H1 (cell line): ENCODE data around the gene PCDH9. TPM values are rescaled to one million over a fixed set of nuclear protein-coding genes. Genes with fewer than 3 reads are reported as not detected.

Source experiments
- CTCF ChIA-PET: fragments of 300-600 bp; sonication (Branson Sonifier 250); formaldehyde crosslinking; loops from one replicate; lab custom pipeline; 2021; ENCODE audit not compliant: partially characterized antibody; lab: Charles Lee
- POLR2A ChIA-PET: fragments of 300-600 bp; sonication (Branson Sonifier 250); formaldehyde crosslinking; loops from one replicate; lab custom pipeline; 2021; ENCODE audit warnings: inconsistent platforms; ENCODE audit not compliant: partially characterized antibody; lab: Charles Lee
- DNase-seq, 2 experiments: peaks; one replicate each; pipeline versions ENCODE4 v3.0.0 to v3.0.0-alpha.2; 2010 to 2022; ENCODE audit warnings: low spot score in 2 of 2, low read depth in 1 of 2, mixed read lengths in 1 of 2
- FAIRE-seq: peaks from 2 replicates; lab custom pipeline; 2011; peaks lifted over from hg19 to GRCh38; lab: Jason Lieb, UNC
- H2AFZ ChIP-seq: 2 replicates; pipeline ENCODE4 v1.8.1; 2012; ENCODE audit warnings: low read length, inconsistent platforms
- H2AK5ac ChIP-seq: 2 replicates; pipeline ENCODE4 v1.6.1; 2013; ENCODE audit warnings: low read depth, low read length
- H2BK120ac ChIP-seq: replicated peaks from 2 replicates; pipeline ENCODE3; 2013; ENCODE audit warnings: low read depth, low read length, inconsistent platforms
- H2BK12ac ChIP-seq: 2 replicates; pipeline ENCODE4 v1.6.1; 2013; ENCODE audit warnings: low read depth, low read length
- H2BK15ac ChIP-seq: 2 replicates; pipeline ENCODE4 v1.6.1; 2013; ENCODE audit warnings: low read length
- H2BK20ac ChIP-seq: 2 replicates; pipeline ENCODE4 v1.6.1; 2013; ENCODE audit warnings: low read length
- H2BK5ac ChIP-seq: 2 replicates; pipeline ENCODE4 v1.6.1; 2013; ENCODE audit warnings: low read depth, low read length
- H3K14ac ChIP-seq: 2 replicates; pipeline ENCODE4 v1.6.1; 2013; ENCODE audit warnings: inconsistent platforms; ENCODE audit not compliant: insufficient read length
- H3K18ac ChIP-seq: 2 replicates; pipeline ENCODE4 v1.6.1; 2013; ENCODE audit warnings: low read length; ENCODE audit errors: extremely low read depth
- H3K23ac ChIP-seq: 2 replicates; pipeline ENCODE4 v1.6.1; 2013; ENCODE audit warnings: inconsistent platforms; ENCODE audit not compliant: insufficient read length
- H3K23me2 ChIP-seq: 2 replicates; pipeline ENCODE4 v1.6.1; 2013; ENCODE audit warnings: low read depth, low read length
- H3K27ac ChIP-seq: 2 replicates; pipeline ENCODE4 v1.6.1; 2011; ENCODE audit warnings: low read depth, low read length, inconsistent platforms
- H3K27me3 ChIP-seq, 4 experiments: replicated peaks in 1 of 4; 1 replicate in 1 of 4; 2 replicates in 3 of 4; pipeline versions ENCODE4 v1.6.1 to v1.8.1; 2011 to 2013; ENCODE audit warnings: low read length in 3 of 4, mild to moderate bottlenecking in 3 of 4, inconsistent platforms in 2 of 4, mixed read lengths in 2 of 4, moderate library complexity in 1 of 4; ENCODE audit not compliant: control insufficient read depth in 3 of 4, insufficient read depth in 3 of 4; ENCODE audit errors: extremely low read depth in 1 of 4
- H3K36me3 ChIP-seq, 4 experiments: 2 replicates each; pipeline versions ENCODE4 v1.6.1 to v1.8.1; 2011 to 2013; ENCODE audit warnings: mild to moderate bottlenecking in 4 of 4, low read length in 3 of 4, moderate library complexity in 2 of 4, control low read depth in 1 of 4, inconsistent platforms in 1 of 4; ENCODE audit not compliant: insufficient read depth in 4 of 4, control insufficient read depth in 2 of 4
- H3K4ac ChIP-seq: replicated peaks from 2 replicates; pipeline ENCODE3; 2013; ENCODE audit warnings: low read length, low read depth, mixed read lengths, inconsistent platforms; ENCODE audit not compliant: insufficient read length
- H3K4me1 ChIP-seq, 4 experiments: replicated peaks in 1 of 4; 1 replicate in 1 of 4; 2 replicates in 3 of 4; pipeline versions ENCODE4 v1.6.1 to v1.8.1; 2011 to 2013; ENCODE audit warnings: low read length in 3 of 4, inconsistent platforms in 2 of 4, mixed read lengths in 1 of 4; ENCODE audit not compliant: insufficient read depth in 4 of 4, control insufficient read depth in 3 of 4
- H3K4me2 ChIP-seq, 2 experiments: 2 replicates each; pipeline versions ENCODE4 v1.6.1 to v1.8.1; 2011 to 2013; ENCODE audit warnings: low read depth in 2 of 2, low read length in 2 of 2, control low read depth in 1 of 2, inconsistent platforms in 1 of 2, mild to moderate bottlenecking in 1 of 2; ENCODE audit not compliant: insufficient read depth in 1 of 2
- H3K4me3 ChIP-seq, 4 experiments: fragments of 200-600, 300-600 bp in 1 of 4; sonication (generic), shearing (Covaris generic), sonication (Bioruptor Twin) in 1 of 4; 2 replicates each; pipeline versions ENCODE4 v1.5.1 to v1.8.1; 2011 to 2016; ENCODE audit warnings: low read length in 4 of 4, low read depth in 3 of 4, control low read depth in 2 of 4, inconsistent platforms in 2 of 4, mild to moderate bottlenecking in 2 of 4, mixed read lengths in 1 of 4, moderate library complexity in 1 of 4; ENCODE audit not compliant: insufficient read depth in 2 of 4; ENCODE audit errors: extremely low read depth in 1 of 4
- H3K56ac ChIP-seq: replicated peaks from 2 replicates; pipeline ENCODE3; 2013; ENCODE audit warnings: low read depth, mild to moderate bottlenecking, mixed read lengths, low read length, inconsistent platforms; ENCODE audit not compliant: insufficient read length
- H3K79me1 ChIP-seq: 2 replicates; pipeline ENCODE4 v1.6.1; 2013; ENCODE audit warnings: low read depth, low read length, control low read depth
- H3K79me2 ChIP-seq, 2 experiments: 2 replicates each; pipeline versions ENCODE4 v1.6.1 to v1.8.1; 2012 to 2013; ENCODE audit warnings: low read length in 2 of 2, mild to moderate bottlenecking in 2 of 2, inconsistent platforms in 1 of 2; ENCODE audit not compliant: insufficient read depth in 2 of 2, control insufficient read depth in 1 of 2
- H3K9ac ChIP-seq, 4 experiments: replicated peaks in 1 of 4; 1 replicate in 1 of 4; 2 replicates in 3 of 4; pipeline versions ENCODE4 v1.6.1 to v1.8.1; 2011 to 2013; ENCODE audit warnings: low read depth in 3 of 4, low read length in 3 of 4, control low read depth in 2 of 4, mild to moderate bottlenecking in 2 of 4, moderate library complexity in 2 of 4, inconsistent platforms in 1 of 4; ENCODE audit errors: extremely low read depth in 1 of 4
- H3K9me3 ChIP-seq, 2 experiments: 2 replicates each; pipeline versions ENCODE4 v1.6.1 to v1.8.1; 2012 to 2013; ENCODE audit warnings: mild to moderate bottlenecking in 2 of 2, moderate library complexity in 2 of 2, control low read depth in 1 of 2, inconsistent platforms in 1 of 2, low read depth in 1 of 2, low read length in 1 of 2, mixed read lengths in 1 of 2; ENCODE audit not compliant: insufficient read depth in 2 of 2
- H4K20me1 ChIP-seq, 2 experiments: replicated peaks in 1 of 2; 2 replicates each; pipeline versions ENCODE3 to v1.8.1; 2011 to 2013; ENCODE audit warnings: inconsistent platforms in 2 of 2, low read length in 2 of 2, mild to moderate bottlenecking in 1 of 2; ENCODE audit not compliant: insufficient read depth in 2 of 2, control insufficient read depth in 1 of 2
- H4K5ac ChIP-seq: 2 replicates; pipeline ENCODE4 v1.6.1; 2013; ENCODE audit warnings: low read length, low read depth, mixed read lengths, inconsistent platforms; ENCODE audit not compliant: insufficient read length
- H4K8ac ChIP-seq: 2 replicates; pipeline ENCODE4 v1.8.0; 2013; ENCODE audit warnings: mild to moderate bottlenecking, moderate library complexity, low read length, inconsistent platforms; ENCODE audit not compliant: insufficient read depth; ENCODE audit errors: extremely low read depth
- H4K91ac ChIP-seq: replicated peaks from 2 replicates; pipeline ENCODE3; 2013; ENCODE audit warnings: low read length, mixed read lengths, inconsistent platforms; ENCODE audit not compliant: insufficient read length
- BACH1 ChIP-seq: IDR thresholded peaks from 2 replicates; pipeline ENCODE4 v1.6.1; 2012; ENCODE audit warnings: low read length, improper control_type of control experiment
- BCL11A ChIP-seq, 2 experiments: IDR thresholded peaks; one replicate each; pipeline ENCODE4 v1.6.1; 2011; ENCODE audit warnings: low read depth in 2 of 2, low read length in 2 of 2, mild to moderate bottlenecking in 2 of 2
- EP300 ChIP-seq, 2 experiments: IDR thresholded peaks; 1 replicate in 1 of 2; 2 replicates in 1 of 2; pipeline ENCODE4 v1.6.1; 2011 to 2012; ENCODE audit warnings: low read depth in 2 of 2, low read length in 2 of 2, mild to moderate bottlenecking in 2 of 2, borderline replicate concordance in 1 of 2, inconsistent platforms in 1 of 2, moderate library complexity in 1 of 2
- NRF1 ChIP-seq: IDR thresholded peaks from 2 replicates; pipeline ENCODE4 v1.6.1; 2011; ENCODE audit warnings: mild to moderate bottlenecking, low read depth, low read length, improper control_type of control experiment
- POLR2AphosphoS5 ChIP-seq: IDR thresholded peaks from 2 replicates; pipeline ENCODE4 v1.6.1; 2011; ENCODE audit warnings: low read depth, low read length
- SP4 ChIP-seq: IDR thresholded peaks from 2 replicates; pipeline ENCODE4 v1.6.1; 2012; ENCODE audit warnings: low read length, inconsistent platforms
- YY1 ChIP-seq: IDR thresholded peaks from 2 replicates; pipeline ENCODE4 v1.6.1; 2011; ENCODE audit warnings: low read depth, mild to moderate bottlenecking, low read length
- ZNF274 ChIP-seq: IDR thresholded peaks from 2 replicates; pipeline ENCODE4 v1.7.0; 2012; ENCODE audit warnings: low read length, borderline replicate concordance; ENCODE audit errors: extremely low read depth
- WGBS, 2 experiments: shearing (Covaris generic) in 1 of 2; methylation state at CpG; one replicate each; pipeline versions ENCODE4 v1.1.6 to v1.1.7; 2013 to 2015; ENCODE audit warnings: low lambda C conversion rate in 2 of 2, mixed read lengths in 2 of 2, inconsistent platforms in 1 of 2, low coverage in 1 of 2, missing lambda C conversion rate in 1 of 2; ENCODE audit not compliant: insufficient replicate concordance in 2 of 2, insufficient coverage in 1 of 2, insufficient read length in 1 of 2; ENCODE audit errors: extremely low coverage in 1 of 2, missing lambda C conversion rate in 1 of 2; 5-methylcytosine and 5-hydroxymethylcytosine counted together
- polyA plus RNA-seq, 7 experiments: library from polyadenylated mRNA; depleted of rRNA in 3 of 7; stranded (reverse) in 5 of 7; unstranded in 2 of 7; fragments of >200 nt in 5 of 7; fragments of 200-250 nt in 2 of 7; gene quantifications; 1 replicate in 5 of 7; 2 replicates in 1 of 7; 4 replicates in 1 of 7; pipeline versions ENCODE4 v1.2.1 to v1.2.3, GENCODE V29; 2011 to 2013; ENCODE audit warnings: missing spikeins in 2 of 7, mixed read lengths in 2 of 7
- total RNA-seq: library from RNA; stranded (reverse); fragmentation: NEBNext Ultra II Directional; extraction: Animal tissue kit (Norgen Biotek cat#: 25700); gene quantifications from 2 replicates; pipeline ENCODE4 v1.2.1, GENCODE V29; 2021
- TF ChIP-seq, protein P1 (sequence below), 3 experiments: IDR thresholded peaks; 1 replicate in 2 of 3; 2 replicates in 1 of 3; pipeline versions ENCODE4 v1.5.1 to v1.6.1; 2011; ENCODE audit warnings: low read length in 3 of 3, mild to moderate bottlenecking in 3 of 3, inconsistent platforms in 2 of 3, low read depth in 1 of 3, moderate library complexity in 1 of 3; ENCODE audit not compliant: insufficient read depth in 1 of 3; ENCODE audit errors: control extremely low read depth in 1 of 3
- TF ChIP-seq, protein P2 (sequence below): IDR thresholded peaks from 2 replicates; pipeline ENCODE4 v1.6.1; 2011; ENCODE audit warnings: low read length, improper control_type of control experiment

PCDH9 gene
- total and polyA plus RNA-seq, 2 of the 8 experiments (the other 6 are each of a cell fraction or from before 2014, with no cell fraction given): 0.12 to 0.60 TPM

DNA sequence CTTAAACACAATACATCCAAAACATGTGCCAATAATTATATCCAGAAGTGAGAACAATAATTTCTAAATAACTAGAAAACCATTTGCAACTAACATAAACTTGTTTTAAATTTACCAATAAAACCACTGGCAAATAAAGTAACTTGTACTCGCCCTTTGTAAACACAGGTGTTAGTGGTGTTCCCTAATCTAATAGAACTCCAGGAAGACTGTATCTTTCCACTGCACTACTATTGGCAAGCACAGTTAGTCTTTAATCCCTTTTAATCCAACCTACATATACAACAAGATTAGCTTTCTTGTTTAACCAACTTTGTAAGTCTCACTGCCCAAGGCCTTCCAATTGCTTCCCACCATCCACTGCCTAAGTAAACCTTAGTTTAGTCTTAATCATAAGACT is 79.5 kb downstream of the PCDH9 start:
- Histone ChIP-seq H4K5ac (no peak overlapping the region), H3K4me1 (peaks cover 0 to 4% (median 1%) of the 10 kb centered on the region in 4 experiments; a peak in 2 of 7 replicates), H3K79me1 (no peaks in the 10 kb centered on the region), H2AK5ac (no peak overlapping the region), H3K23me2 (no peaks in the 10 kb centered on the region), H3K23ac (no peak overlapping the region), H4K20me1 (no peaks in the 10 kb centered on the region), H3K4me3 (no peak overlapping the region), H4K91ac (no peak overlapping the region), H3K27ac (no peak overlapping the region), H4K8ac (no peak overlapping the region), H3K79me2 (no peaks in the 10 kb centered on the region), H3K36me3 (no peaks in the 10 kb centered on the region), H3K27me3 (no peaks in the 10 kb centered on the region), H2BK20ac (no peak overlapping the region), H3K4me2 (no peak overlapping the region), H2AFZ (no peak overlapping the region), H3K14ac (no peak overlapping the region), H3K9me3 (no peaks in the 10 kb centered on the region), H3K4ac (no peak overlapping the region), H3K56ac (no peak overlapping the region), H2BK120ac (no peak overlapping the region), H2BK12ac (no peak overlapping the region), H3K9ac (no peak overlapping the region), H3K18ac (no peak overlapping the region), H2BK5ac (no peak overlapping the region), H2BK15ac (no peak overlapping the region)
- ChIA-PET POLR2A (no interaction called here), CTCF (no interaction called here)
- no peak for FAIRE-seq
- DNase-seq: no peak
- 83% methylated on average over 1 of the region's 1 CpG; no CpG with 5 or more reads in 1 of the 2 experiments for WGBS, 2 experiments
- no peak for TF ChIP-seq SP4
- no peak for TF ChIP-seq ZNF274
- no peak for TF ChIP-seq BACH1
- TF ChIP-seq EP300 (IDR thresholded peaks at IDR 0.05; ENCODE audit: borderline replicate concordance in 1 of 2, low read depth in 2 of 2, low read length in 2 of 2): no peak
- TF ChIP-seq, protein P1, sequence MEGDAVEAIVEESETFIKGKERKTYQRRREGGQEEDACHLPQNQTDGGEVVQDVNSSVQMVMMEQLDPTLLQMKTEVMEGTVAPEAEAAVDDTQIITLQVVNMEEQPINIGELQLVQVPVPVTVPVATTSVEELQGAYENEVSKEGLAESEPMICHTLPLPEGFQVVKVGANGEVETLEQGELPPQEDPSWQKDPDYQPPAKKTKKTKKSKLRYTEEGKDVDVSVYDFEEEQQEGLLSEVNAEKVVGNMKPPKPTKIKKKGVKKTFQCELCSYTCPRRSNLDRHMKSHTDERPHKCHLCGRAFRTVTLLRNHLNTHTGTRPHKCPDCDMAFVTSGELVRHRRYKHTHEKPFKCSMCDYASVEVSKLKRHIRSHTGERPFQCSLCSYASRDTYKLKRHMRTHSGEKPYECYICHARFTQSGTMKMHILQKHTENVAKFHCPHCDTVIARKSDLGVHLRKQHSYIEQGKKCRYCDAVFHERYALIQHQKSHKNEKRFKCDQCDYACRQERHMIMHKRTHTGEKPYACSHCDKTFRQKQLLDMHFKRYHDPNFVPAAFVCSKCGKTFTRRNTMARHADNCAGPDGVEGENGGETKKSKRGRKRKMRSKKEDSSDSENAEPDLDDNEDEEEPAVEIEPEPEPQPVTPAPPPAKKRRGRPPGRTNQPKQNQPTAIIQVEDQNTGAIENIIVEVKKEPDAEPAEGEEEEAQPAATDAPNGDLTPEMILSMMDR (IDR thresholded peaks at IDR 0.05; ENCODE audit: control extremely low read depth in 1 of 3, insufficient read depth in 1 of 3, low read depth in 1 of 3, low read length in 3 of 3): no peak
- no peak for TF ChIP-seq POLR2AphosphoS5
- no peak for TF ChIP-seq NRF1
- no peak for TF ChIP-seq BCL11A (IDR thresholded peaks at IDR 0.05; ENCODE audit: low read depth in 2 of 2, low read length in 2 of 2)
- TF ChIP-seq, protein P2, sequence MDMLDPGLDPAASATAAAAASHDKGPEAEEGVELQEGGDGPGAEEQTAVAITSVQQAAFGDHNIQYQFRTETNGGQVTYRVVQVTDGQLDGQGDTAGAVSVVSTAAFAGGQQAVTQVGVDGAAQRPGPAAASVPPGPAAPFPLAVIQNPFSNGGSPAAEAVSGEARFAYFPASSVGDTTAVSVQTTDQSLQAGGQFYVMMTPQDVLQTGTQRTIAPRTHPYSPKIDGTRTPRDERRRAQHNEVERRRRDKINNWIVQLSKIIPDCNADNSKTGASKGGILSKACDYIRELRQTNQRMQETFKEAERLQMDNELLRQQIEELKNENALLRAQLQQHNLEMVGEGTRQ: no peak
- TF ChIP-seq YY1: no peak
